ENCODE results near the gene ZNF174.

The ZNF174 gene

GRCh38 chr16:3401719-3402397, 843 bp downstream of the ZNF174 start:
- DNase-seq (ENCODE audit: low spot score) = no peak
- TF ChIP-seq CTCF (IDR thresholded peaks at IDR 0.05; ENCODE audit: extremely low read depth, missing control alignments) = no peak

- DNase-seq (ENCODE audit: low spot score) = no peak
Observed at GRCh38 chr16:3408561-3409197, 7.7 kb downstream of the ZNF174 start.

GRCh38 chr16:3413730-3414379, 12.8 kb downstream of the ZNF174 start:
- TF ChIP-seq CTCF (IDR thresholded peaks at IDR 0.05; ENCODE audit: extremely low read depth, missing control alignments) = no peak
- no peak for DNase-seq (ENCODE audit: low spot score)

More at GRCh38 chr16:3408561-3409197, 7.7 kb downstream of the ZNF174 start:
- no peak for TF ChIP-seq CTCF (IDR thresholded peaks at IDR 0.05; ENCODE audit: extremely low read depth, missing control alignments)

GRCh38 chr16:3431779-3432219, 30.8 kb downstream of the ZNF174 start:
- peak; percentile 34 for DNase-seq (ENCODE audit: low spot score)
- no peak for TF ChIP-seq CTCF (IDR thresholded peaks at IDR 0.05; ENCODE audit: extremely low read depth, missing control alignments)

GRCh38 chr16:3434373-3434772, 33.4 kb downstream of the ZNF174 start:
- TF ChIP-seq CTCF (IDR thresholded peaks at IDR 0.05; ENCODE audit: extremely low read depth, missing control alignments) = no peak
- DNase-seq (ENCODE audit: low spot score) = no peak

GRCh38 chr16:3439637-3440036, 38.6 kb downstream of the ZNF174 start:
- TF ChIP-seq CTCF (IDR thresholded peaks at IDR 0.05; ENCODE audit: extremely low read depth, missing control alignments) = no peak
- no peak for DNase-seq (ENCODE audit: low spot score)
